AG10803 (cell line): Measurements from ENCODE around the gene NR1D1.

Source experiments
- DNase-seq: peaks from one replicate; pipeline ENCODE4 v3.0.0; 2010; ENCODE audit warnings: low read depth
- H3K4me3 ChIP-seq: 2 replicates; pipeline ENCODE4 v1.5.1; 2011; ENCODE audit warnings: mild to moderate bottlenecking, low read length, control low read depth
- CTCF ChIP-seq: conservative IDR thresholded peaks from 2 replicates; pipeline ENCODE4 v1.5.1; 2011; ENCODE audit warnings: mild to moderate bottlenecking, low read length, control low read depth, inconsistent platforms

Gene NR1D1

GRCh38 chr17:40093580-40094201 lies 6.7 kb downstream of the NR1D1 start:
- TF ChIP-seq CTCF = no peak
- no peak for DNase-seq

GRCh38 chr17:40093005-40093579 lies 7.3 kb downstream of the NR1D1 start:
- no peak for DNase-seq
- no peak overlapping the region; the same call in 1 of the 2 replicates for H3K4me3 ChIP-seq
- TF ChIP-seq CTCF = no peak

More at GRCh38 chr17:40093580-40094201, 6.7 kb downstream of the NR1D1 start:
- H3K4me3 ChIP-seq = no peak overlapping the region

- DNase-seq = peak; percentile 68
- no peak for TF ChIP-seq CTCF
- no peak overlapping the region for H3K4me3 ChIP-seq
Observed at GRCh38 chr17:40092581-40092980, 7.8 kb downstream of the NR1D1 start.

GRCh38 chr17:40091691-40092397 lies 8.5 kb downstream of the NR1D1 start:
- no peak for TF ChIP-seq CTCF
- H3K4me3 ChIP-seq = no peak overlapping the region
- no peak for DNase-seq

- no peak overlapping the region for H3K4me3 ChIP-seq
- TF ChIP-seq CTCF = no peak
- no peak for DNase-seq
Observed at GRCh38 chr17:40090237-40091119, 9.9 kb downstream of the NR1D1 start.

GRCh38 chr17:40089077-40089895 lies 11.1 kb downstream of the NR1D1 start:
- DNase-seq = no peak
- no peak overlapping the region for H3K4me3 ChIP-seq
- no peak for TF ChIP-seq CTCF
